Neuronal stem cell (in vitro differentiated cells): ENCODE results near the gene EML5.
A peak's percentile ranks its signal among the peaks of the same experiment; 100 is the strongest.

Experiments
- DNase-seq: peaks from one replicate; pipeline ENCODE4 v3.0.0-alpha.2; 2013; ENCODE audit warnings: low spot score
- H2AFZ ChIP-seq: one replicate; pipeline ENCODE4 v1.6.1; 2013; ENCODE audit warnings: mild to moderate bottlenecking, low read length, inconsistent platforms
- H2AK5ac ChIP-seq: 2 replicates; pipeline ENCODE4 v1.6.1; 2013; ENCODE audit warnings: low read depth, mild to moderate bottlenecking, inconsistent platforms, low read length, moderate library complexity, mixed read lengths
- H2BK120ac ChIP-seq: 2 replicates; pipeline ENCODE4 v1.6.1; 2013; ENCODE audit warnings: low read depth, mild to moderate bottlenecking, inconsistent platforms, low read length, moderate library complexity, mixed read lengths
- H2BK12ac ChIP-seq: one replicate; pipeline ENCODE4 v1.6.1; 2013; ENCODE audit warnings: low read length, inconsistent platforms
- H2BK15ac ChIP-seq: 2 replicates; pipeline ENCODE4 v1.6.1; 2013; ENCODE audit warnings: mild to moderate bottlenecking, low read length, inconsistent platforms, mixed read lengths
- H2BK5ac ChIP-seq: one replicate; pipeline ENCODE4 v1.6.1; 2013; ENCODE audit warnings: inconsistent platforms, mild to moderate bottlenecking, low read length, moderate library complexity
- H3K14ac ChIP-seq: one replicate; pipeline ENCODE4 v1.6.1; 2013; ENCODE audit warnings: low read length, inconsistent platforms
- H3K18ac ChIP-seq: 2 replicates; pipeline ENCODE4 v1.6.1; 2013; ENCODE audit warnings: low read length, inconsistent platforms
- H3K23ac ChIP-seq: 2 replicates; pipeline ENCODE4 v1.6.1; 2013; ENCODE audit warnings: low read depth, mild to moderate bottlenecking, mixed read lengths, low read length, inconsistent platforms; ENCODE audit not compliant: poor library complexity
- H3K27ac ChIP-seq: replicated peaks from 3 replicates; pipeline ENCODE4 v1.5.1; 2013; ENCODE audit warnings: low read length, inconsistent platforms
- H3K27me3 ChIP-seq, 3 experiments: 2 replicates each; pipeline ENCODE4 v1.6.1; 2013; ENCODE audit warnings: low read length in 3 of 3, mild to moderate bottlenecking in 2 of 3, inconsistent platforms in 1 of 3, low read depth in 1 of 3, mixed read lengths in 1 of 3, moderate library complexity in 1 of 3; ENCODE audit not compliant: control insufficient read depth in 3 of 3, insufficient read depth in 3 of 3
- H3K36me3 ChIP-seq, 2 donors: replicated peaks in 1 of 2; 2 replicates each; pipeline ENCODE4 v1.6.1; 2013; ENCODE audit warnings: low read length in 2 of 2; ENCODE audit not compliant: control insufficient read depth in 2 of 2, insufficient read depth in 2 of 2
- H3K4ac ChIP-seq: 2 replicates; pipeline ENCODE4 v1.6.1; 2013; ENCODE audit warnings: inconsistent platforms, mild to moderate bottlenecking, low read length, moderate library complexity
- H3K4me1 ChIP-seq, 2 donors: 1 replicate in 1 of 2; 2 replicates in 1 of 2; pipeline ENCODE4 v1.6.1; 2013; ENCODE audit warnings: low read length in 2 of 2, low read depth in 1 of 2; ENCODE audit not compliant: control insufficient read depth in 2 of 2, insufficient read depth in 1 of 2
- H3K4me2 ChIP-seq: one replicate; pipeline ENCODE4 v1.6.1; 2013; ENCODE audit warnings: mild to moderate bottlenecking, low read length, inconsistent platforms; ENCODE audit not compliant: insufficient read depth, poor library complexity, severe bottlenecking
- H3K4me3 ChIP-seq, 2 donors: 2 replicates each; pipeline ENCODE4 v1.5.1; 2013; ENCODE audit warnings: low read length in 2 of 2, mild to moderate bottlenecking in 2 of 2, inconsistent platforms in 1 of 2, moderate library complexity in 1 of 2
- H3K79me1 ChIP-seq: one replicate; pipeline ENCODE4 v1.6.1; 2013; ENCODE audit warnings: low read depth, mild to moderate bottlenecking, inconsistent platforms, low read length, moderate library complexity
- H3K9ac ChIP-seq: one replicate; pipeline ENCODE4 v1.6.1; 2013; ENCODE audit warnings: mild to moderate bottlenecking, low read depth, low read length, inconsistent platforms; ENCODE audit not compliant: poor library complexity
- H3K9me3 ChIP-seq, 2 donors: replicated peaks in 1 of 2; 2 replicates each; pipeline versions ENCODE3 to v1.6.1; 2013; ENCODE audit warnings: low read length in 2 of 2, mild to moderate bottlenecking in 2 of 2, inconsistent platforms in 1 of 2, low read depth in 1 of 2, mixed read lengths in 1 of 2, moderate library complexity in 1 of 2; ENCODE audit not compliant: control insufficient read depth in 2 of 2, insufficient read depth in 1 of 2
- H4K8ac ChIP-seq: one replicate; pipeline ENCODE4 v1.6.1; 2013; ENCODE audit warnings: low read depth, mild to moderate bottlenecking, inconsistent platforms, low read length, moderate library complexity
- H4K91ac ChIP-seq: one replicate; pipeline ENCODE4 v1.6.1; 2013; ENCODE audit warnings: low read length, low read depth, mild to moderate bottlenecking, inconsistent platforms; ENCODE audit not compliant: poor library complexity
- WGBS, 2 donors: extraction: QIAGEN DNeasy Blood & Tissue Kit; methylation state at CpG; one replicate each; pipeline ENCODE4 v1.1.7; 2013; ENCODE audit warnings: missing lambda C conversion rate in 2 of 2, mixed read lengths in 1 of 2; ENCODE audit not compliant: insufficient read length in 2 of 2, insufficient replicate concordance in 1 of 2; ENCODE audit errors: extremely low coverage in 2 of 2; 5-methylcytosine and 5-hydroxymethylcytosine counted together

Gene EML5

DNA sequence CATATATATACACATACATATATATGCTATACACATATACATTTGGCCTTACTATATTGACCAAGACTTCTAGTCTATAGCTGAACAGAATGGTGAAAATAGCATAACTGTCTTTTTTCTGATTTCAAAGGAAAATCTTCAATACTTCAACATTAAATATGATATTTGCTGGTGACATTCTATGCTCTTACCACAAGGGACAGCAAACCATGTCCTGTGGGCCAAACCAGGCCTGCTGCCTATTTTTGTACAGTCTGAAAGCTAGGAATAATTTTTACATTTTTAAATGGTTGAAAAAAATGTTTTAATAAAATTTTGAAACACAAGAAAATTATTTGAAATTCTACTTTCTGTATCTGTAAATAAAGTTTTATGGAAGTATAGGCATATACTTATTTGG is 63.6 kb downstream of the EML5 start:
- H2BK15ac ChIP-seq: no peak overlapping the region
- H3K4ac ChIP-seq: no peak overlapping the region
- no peak overlapping the region for H3K4me2 ChIP-seq
- no peak overlapping the region for H2BK12ac ChIP-seq
- H2AFZ ChIP-seq: no peak overlapping the region
- no peaks in the 10 kb centered on the region for H3K4me1 ChIP-seq
- H3K27me3 ChIP-seq: no peaks in the 10 kb centered on the region
- no peaks in the 10 kb centered on the region for H3K79me1 ChIP-seq
- no peak overlapping the region for H3K9ac ChIP-seq
- H3K18ac ChIP-seq: no peak overlapping the region
- no peak overlapping the region for H2AK5ac ChIP-seq
- no peak overlapping the region for H3K4me3 ChIP-seq
- H4K91ac ChIP-seq: no peak overlapping the region
- no peak for DNase-seq
- H3K27ac ChIP-seq: no peak overlapping the region
- no peaks in the 10 kb centered on the region for H3K9me3 ChIP-seq
- H4K8ac ChIP-seq: no peak overlapping the region
- no peak overlapping the region for H3K14ac ChIP-seq
- H2BK120ac ChIP-seq: no peak overlapping the region
- H3K23ac ChIP-seq: no peak overlapping the region
- no peak overlapping the region for H2BK5ac ChIP-seq
- no peaks in the 10 kb centered on the region for H3K36me3 ChIP-seq

DNA sequence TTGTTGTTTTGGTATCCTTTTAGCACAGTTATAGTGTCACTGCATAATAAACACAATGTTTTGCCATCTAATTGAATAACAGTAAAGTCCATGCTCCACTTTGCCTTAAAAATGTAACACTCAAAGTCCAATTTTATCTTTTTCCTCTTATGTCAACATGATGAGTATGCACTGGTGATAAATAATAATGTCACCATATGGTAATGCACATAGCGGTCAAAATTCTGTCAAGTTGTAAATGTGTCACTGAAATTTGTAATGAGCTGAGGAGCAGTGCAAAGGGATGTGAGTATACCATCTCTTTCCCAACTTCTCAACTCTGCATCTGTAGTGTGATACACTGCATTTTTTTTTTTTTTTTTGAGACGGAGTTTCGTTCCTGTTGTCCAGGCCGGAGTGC is 65.7 kb downstream of the EML5 start:
- Histone ChIP-seq H3K9me3 (no peaks in the 10 kb centered on the region), H3K4me1 (no peaks in the 10 kb centered on the region), H3K9ac (no peak overlapping the region), H3K18ac (no peak overlapping the region), H3K4ac (no peak overlapping the region), H3K27ac (no peak overlapping the region), H2BK5ac (no peak overlapping the region), H2AK5ac (no peak overlapping the region), H3K14ac (no peak overlapping the region), H2BK15ac (no peak overlapping the region), H4K91ac (no peak overlapping the region), H3K27me3 (no peaks in the 10 kb centered on the region), H3K23ac (no peak overlapping the region), H2BK12ac (no peak overlapping the region), H3K79me1 (no peaks in the 10 kb centered on the region), H3K4me2 (peak overlapping the region; percentile 18), H4K8ac (no peak overlapping the region), H2AFZ (no peak overlapping the region), H2BK120ac (no peak overlapping the region), H3K4me3 (no peak overlapping the region), H3K36me3 (no peaks in the 10 kb centered on the region)
- no CpG with 5 or more reads among the region's 4 CpGs for WGBS, 2 donors
- DNase-seq: no peak

DNA sequence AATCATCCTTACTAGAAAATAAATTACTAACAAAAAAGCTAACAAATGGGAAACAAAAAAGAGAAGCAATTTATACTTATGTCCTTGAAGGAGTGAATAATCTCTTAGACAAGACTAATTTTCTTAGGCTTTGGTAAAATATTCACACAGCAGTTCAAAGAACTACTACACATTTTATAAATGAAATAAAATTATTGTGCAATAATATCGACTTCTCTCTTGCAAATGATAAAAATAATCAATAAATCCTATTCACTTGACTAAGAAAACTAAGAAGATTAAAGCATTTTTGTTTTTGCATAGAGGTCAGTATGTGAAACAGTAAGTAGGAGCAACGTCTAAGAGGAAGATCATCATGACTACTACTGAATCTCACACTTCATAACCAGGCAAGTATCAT is 82.0 kb downstream of the EML5 start:
- H2AFZ ChIP-seq: no peak overlapping the region
- no peak overlapping the region for H2BK120ac ChIP-seq
- H3K4me3 ChIP-seq: no peak overlapping the region
- H3K4ac ChIP-seq: no peak overlapping the region
- H3K36me3 ChIP-seq: no peaks in the 10 kb centered on the region
- no peaks in the 10 kb centered on the region for H3K4me1 ChIP-seq
- no peak overlapping the region for H4K8ac ChIP-seq
- H2BK12ac ChIP-seq: no peak overlapping the region
- H3K27ac ChIP-seq: no peak overlapping the region
- H3K9ac ChIP-seq: no peak overlapping the region
- H3K23ac ChIP-seq: no peak overlapping the region
- DNase-seq: no peak
- no peak overlapping the region for H2BK15ac ChIP-seq
- no peak overlapping the region for H4K91ac ChIP-seq
- H2AK5ac ChIP-seq: no peak overlapping the region
- H2BK5ac ChIP-seq: no peak overlapping the region
- H3K4me2 ChIP-seq: no peak overlapping the region
- H3K79me1 ChIP-seq: no peaks in the 10 kb centered on the region
- WGBS, 2 donors: no CpG with 5 or more reads among the region's 2 CpGs
- no peaks in the 10 kb centered on the region for H3K9me3 ChIP-seq
- H3K27me3 ChIP-seq: no peaks in the 10 kb centered on the region
- H3K18ac ChIP-seq: no peak overlapping the region
- no peak overlapping the region for H3K14ac ChIP-seq

GRCh38 chr14:88707088-88707487 is 85.7 kb downstream of the EML5 start:
- no peaks in the 10 kb centered on the region for H3K9me3 ChIP-seq
- no peak overlapping the region for H3K9ac ChIP-seq
- no peak overlapping the region for H3K23ac ChIP-seq
- H2AFZ ChIP-seq: no peak overlapping the region
- H2BK5ac ChIP-seq: no peak overlapping the region
- H3K4me1 ChIP-seq: no peaks in the 10 kb centered on the region
- H3K4me2 ChIP-seq: no peak overlapping the region
- H3K27me3 ChIP-seq: no peaks in the 10 kb centered on the region
- no peak overlapping the region for H4K8ac ChIP-seq
- no peak overlapping the region for H2AK5ac ChIP-seq
- H3K27ac ChIP-seq: no peak overlapping the region
- no peak overlapping the region for H3K4me3 ChIP-seq
- no peak overlapping the region for H3K4ac ChIP-seq
- no peaks in the 10 kb centered on the region for H3K79me1 ChIP-seq
- no peak overlapping the region for H2BK15ac ChIP-seq
- WGBS, 2 donors: no CpG with 5 or more reads among the region's 1 CpG
- no peak overlapping the region for H2BK12ac ChIP-seq
- no peak overlapping the region for H3K18ac ChIP-seq
- no peak overlapping the region for H2BK120ac ChIP-seq
- H4K91ac ChIP-seq: no peak overlapping the region
- no peaks in the 10 kb centered on the region for H3K36me3 ChIP-seq
- no peak overlapping the region for H3K14ac ChIP-seq
- DNase-seq: no peak
